C4-2B (cell line): ENCODE data around the gene HDAC5.

ENCODE experiments used
- H3K27ac ChIP-seq: fragments of 450-650 bp; 2 replicates; pipeline ENCODE4 v1.5.1; 2017
- CTCF ChIP-seq: fragments of 450-650 bp; conservative IDR thresholded peaks from 2 replicates; pipeline ENCODE4 v1.5.1; 2017; ENCODE audit warnings: mild to moderate bottlenecking
- ZFX ChIP-seq: fragments of 450-650 bp; IDR thresholded peaks from 2 replicates; pipeline ENCODE4 v1.6.1; 2017

HDAC5 gene

DNA sequence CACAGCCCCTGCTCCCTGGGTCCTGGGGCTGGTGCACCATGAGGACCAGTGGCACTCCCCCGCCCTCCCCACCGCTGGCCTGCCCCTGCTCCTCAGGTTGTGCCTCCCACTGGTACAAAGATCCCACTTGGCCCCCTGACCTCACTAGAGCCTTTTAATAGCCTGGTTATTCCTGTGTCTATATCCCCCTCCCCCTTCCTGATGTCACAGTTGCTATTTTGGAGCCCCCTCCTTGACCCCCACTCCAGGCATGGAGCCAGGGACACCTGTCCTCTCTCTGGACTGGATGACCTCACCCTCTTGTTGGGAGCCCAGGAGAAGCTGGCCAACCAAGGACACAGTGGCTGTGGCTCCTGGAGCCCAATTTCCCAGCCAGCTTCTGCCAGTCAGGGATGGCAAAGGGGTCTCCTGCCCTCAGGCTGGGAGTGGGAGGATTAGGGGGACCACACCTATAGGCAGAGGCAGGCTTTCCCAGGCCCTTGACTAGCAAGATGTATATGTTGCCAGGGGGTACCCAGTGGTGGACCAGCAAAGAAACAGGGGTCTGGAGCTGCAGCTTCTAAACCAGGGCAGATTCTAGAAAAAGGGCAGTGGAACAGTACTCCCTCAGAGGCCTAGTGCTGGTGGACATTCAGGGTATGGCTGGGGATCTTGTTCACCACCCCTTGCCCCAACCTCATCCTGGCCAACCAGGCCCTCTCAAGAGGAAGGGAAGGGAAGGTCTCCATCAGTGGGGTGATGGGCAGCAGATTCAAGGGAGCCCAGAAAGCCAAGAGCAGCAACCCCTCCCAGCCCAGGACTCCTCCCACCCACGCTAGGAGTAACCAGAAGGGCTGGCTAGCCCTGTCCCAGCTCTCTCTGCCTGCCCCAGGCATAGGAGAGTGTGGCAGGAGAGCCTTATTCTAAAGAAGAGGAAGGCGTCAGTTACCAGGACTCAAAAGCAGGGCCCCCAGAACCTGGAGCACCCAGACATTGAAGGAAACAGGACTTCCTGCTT is 10.9 kb downstream of the HDAC5 start:
- no peak overlapping the region for H3K27ac ChIP-seq
- TF ChIP-seq ZFX, result no peak

GRCh38 chr17:44111777-44112176 is 11.7 kb downstream of the HDAC5 start:
- peak overlapping the region; percentile 47 for H3K27ac ChIP-seq
- TF ChIP-seq ZFX, result no peak
- TF ChIP-seq CTCF, result no peak

- peak overlapping the region; percentile 47 for H3K27ac ChIP-seq
- TF ChIP-seq ZFX (no peak), CTCF (no peak)
These were observed 12.4 kb downstream of the HDAC5 start for GRCh38 chr17:44110823-44111633.

DNA sequence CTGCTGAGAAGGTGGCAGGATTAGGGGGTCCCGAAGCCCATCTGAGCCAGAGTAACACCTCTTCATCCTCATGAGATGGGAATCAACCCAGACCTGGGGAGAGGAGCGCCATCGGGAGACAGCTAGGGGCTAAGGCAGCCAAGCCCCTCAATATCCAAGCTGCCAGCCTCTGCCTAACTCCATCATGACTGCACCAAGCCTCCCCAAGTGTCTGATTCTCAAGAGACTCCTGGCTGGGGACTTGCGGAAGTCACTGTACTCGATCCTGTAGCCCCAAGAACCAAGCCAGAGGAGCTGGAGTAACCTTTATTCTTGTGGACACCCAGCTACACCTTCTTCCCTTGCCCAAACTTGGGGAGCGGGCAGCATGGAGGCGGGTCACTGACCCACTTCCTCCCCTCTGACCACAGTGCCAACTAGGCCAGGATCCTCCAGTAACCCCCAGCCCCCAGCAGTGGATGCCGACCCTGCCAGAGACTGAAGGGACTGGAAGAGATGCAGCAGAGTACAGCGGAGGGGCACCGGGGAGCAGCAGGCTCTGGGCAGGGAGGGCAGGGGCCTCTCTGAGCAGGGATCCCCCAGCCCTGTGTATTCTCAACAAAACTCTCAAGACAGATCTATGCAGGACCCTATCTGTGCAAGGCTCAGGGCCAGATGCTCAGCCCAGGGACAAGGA is 13.3 kb downstream of the HDAC5 start:
- no peak for TF ChIP-seq CTCF
- TF ChIP-seq ZFX, result no peak
- H3K27ac ChIP-seq, result peak overlapping the region; percentile 47

DNA sequence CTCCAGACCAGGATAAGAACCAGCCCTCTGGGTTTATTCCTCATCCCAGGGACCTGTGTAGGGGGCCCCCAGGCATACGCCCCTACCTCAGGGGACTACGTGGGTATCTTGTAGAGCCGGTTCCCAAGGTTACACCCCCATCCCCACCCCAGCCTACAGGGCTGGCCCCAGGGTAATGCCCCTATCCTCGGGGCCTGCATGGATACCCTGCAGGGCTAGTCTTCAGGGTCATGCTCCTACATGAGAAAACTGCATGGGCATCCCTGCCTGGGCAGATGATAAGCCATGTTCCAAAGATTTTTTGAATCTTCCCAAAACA is 14.2 kb downstream of the HDAC5 start:
- TF ChIP-seq ZFX (no peak), CTCF (no peak)

DNA sequence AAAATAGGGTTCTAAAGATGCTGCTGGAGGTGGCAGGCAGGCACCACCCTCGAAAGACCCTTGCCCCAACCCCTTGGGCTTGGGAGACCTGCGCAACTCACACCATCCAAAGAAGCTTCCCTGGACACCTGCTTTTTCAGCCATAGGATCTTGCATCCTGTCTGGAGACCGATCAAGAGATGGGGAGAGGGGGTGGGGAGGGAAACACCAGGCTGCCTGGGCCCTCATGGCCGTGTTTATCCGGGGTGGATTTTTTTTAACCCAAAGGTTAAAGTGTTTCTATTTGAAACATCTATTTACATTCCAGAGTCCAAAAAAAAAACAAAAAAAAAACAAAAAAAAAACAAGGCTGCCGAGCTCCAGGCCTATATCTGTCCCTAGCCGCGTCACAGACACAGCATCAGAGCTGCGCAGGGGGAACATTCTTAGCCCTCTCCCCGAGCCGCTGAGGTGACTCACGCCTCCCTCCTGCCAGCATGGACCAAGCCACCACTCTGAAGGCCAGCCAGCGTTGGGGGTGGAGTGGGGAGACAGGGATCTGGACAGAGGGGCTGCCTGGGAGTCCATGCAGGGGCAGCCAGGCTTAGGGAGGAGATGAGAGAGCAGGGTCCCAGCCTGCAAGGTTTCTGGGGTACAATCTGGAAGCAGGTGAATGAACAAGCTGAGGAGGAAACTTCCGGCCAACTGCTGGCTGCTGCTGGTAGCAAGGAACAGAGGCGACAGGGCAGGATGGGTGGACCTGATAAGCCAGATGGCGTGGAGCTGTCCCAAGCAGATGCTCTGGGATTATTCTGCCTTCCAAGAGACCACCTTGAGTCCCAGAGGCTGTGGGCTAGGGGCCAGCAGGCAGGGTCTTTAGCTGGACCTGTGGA is 14.8 kb downstream of the HDAC5 start:
- no peak overlapping the region for H3K27ac ChIP-seq
- TF ChIP-seq ZFX (no peak), CTCF (no peak)

More for the DNA sequence above, 14.2 kb downstream of the HDAC5 start:
- no peak overlapping the region for H3K27ac ChIP-seq

DNA sequence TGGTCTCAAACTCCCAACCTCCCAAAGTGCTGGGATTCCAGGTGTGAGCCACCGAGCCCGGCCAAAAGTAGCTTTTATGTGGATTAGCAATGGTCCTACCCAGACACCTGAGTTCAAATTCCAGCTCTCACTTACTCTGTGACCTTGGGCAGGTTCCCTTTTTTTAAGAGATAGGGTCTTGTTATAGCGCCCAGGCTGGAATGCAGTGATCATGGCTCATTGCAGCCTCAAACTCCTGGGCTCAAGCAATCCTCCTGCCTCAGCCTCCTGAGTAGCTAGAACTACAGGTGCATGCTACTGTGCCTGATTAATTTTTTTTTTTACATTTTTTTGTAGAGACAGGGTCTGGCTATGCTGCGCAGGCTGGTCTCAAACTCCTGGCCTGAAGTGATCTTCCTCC is 16.6 kb downstream of the HDAC5 start:
- TF ChIP-seq CTCF, result no peak
- no peak for TF ChIP-seq ZFX
- H3K27ac ChIP-seq, result no peak overlapping the region
